Measurements from ENCODE around the gene CHAC2.
A peak's percentile ranks its signal among the peaks of the same experiment; 100 is the strongest.
"Not testable (repeated sequence)": the region's sequence is repeated elsewhere in the genome, so short reads cannot be mapped to it uniquely, and the experiment has no call there.

Gene CHAC2

GRCh38 chr2:53756644-53757043, 11.0 kb upstream of the CHAC2 start:
- no peak overlapping the region for H3K27ac Mint-ChIP-seq
- peaks cover 17% of the 10 kb centered on the region for H3K4me1 Mint-ChIP-seq (ENCODE audit: low read depth)
- H3K9me3 Mint-ChIP-seq: no peaks in the 10 kb centered on the region
- H3K36me3 Mint-ChIP-seq (ENCODE audit: low read depth): peaks cover 47% of the 10 kb centered on the region
- H3K4me3 Mint-ChIP-seq: no peak overlapping the region
- H3K27me3 Mint-ChIP-seq: no peaks in the 10 kb centered on the region

- Mint-ChIP-seq H3K36me3 (ENCODE audit: low read depth) (peaks cover 47% of the 10 kb centered on the region), H3K4me1 (ENCODE audit: low read depth) (peaks cover 11% of the 10 kb centered on the region)
- H3K27ac Mint-ChIP-seq, H3K27me3 Mint-ChIP-seq, H3K4me3 Mint-ChIP-seq, H3K9me3 Mint-ChIP-seq: not testable (repeated sequence)
Observed at GRCh38 chr2:53757206-53757605, 10.4 kb upstream of the CHAC2 start.

GRCh38 chr2:53765767-53766166, 1.8 kb upstream of the CHAC2 start:
- no peaks in the 10 kb centered on the region for H3K9me3 Mint-ChIP-seq
- H3K36me3 Mint-ChIP-seq (ENCODE audit: low read depth): peaks cover 40% of the 10 kb centered on the region
- peak overlapping the region; percentile 42 for H3K27ac Mint-ChIP-seq
- H3K4me1 Mint-ChIP-seq (ENCODE audit: low read depth): peaks cover 37% of the 10 kb centered on the region
- no peak overlapping the region for H3K4me3 Mint-ChIP-seq
- no peaks in the 10 kb centered on the region for H3K27me3 Mint-ChIP-seq

GRCh38 chr2:53768242-53768542, 588 bp downstream of the CHAC2 start:
- no peaks in the 10 kb centered on the region for H3K27me3 Mint-ChIP-seq
- no peaks in the 10 kb centered on the region for H3K9me3 Mint-ChIP-seq
- peaks cover 44% of the 10 kb centered on the region for H3K4me1 Mint-ChIP-seq (ENCODE audit: low read depth)
- peak overlapping the region; percentile 92 for H3K27ac Mint-ChIP-seq
- H3K36me3 Mint-ChIP-seq (ENCODE audit: low read depth): peaks cover 53% of the 10 kb centered on the region
- peak overlapping the region; percentile 94 for H3K4me3 Mint-ChIP-seq

GRCh38 chr2:53769318-53769945, 1.8 kb downstream of the CHAC2 start:
- peak overlapping the region; percentile 94 for H3K4me3 Mint-ChIP-seq
- H3K9me3 Mint-ChIP-seq: no peaks in the 10 kb centered on the region
- no peak overlapping the region for H3K27ac Mint-ChIP-seq
- H3K4me1 Mint-ChIP-seq (ENCODE audit: low read depth): peaks cover 48% of the 10 kb centered on the region
- H3K27me3 Mint-ChIP-seq: no peaks in the 10 kb centered on the region
- peaks cover 50% of the 10 kb centered on the region for H3K36me3 Mint-ChIP-seq (ENCODE audit: low read depth)

GRCh38 chr2:53770264-53770663, 2.7 kb downstream of the CHAC2 start:
- peaks cover 48% of the 10 kb centered on the region for H3K4me1 Mint-ChIP-seq (ENCODE audit: low read depth)
- no peaks in the 10 kb centered on the region for H3K9me3 Mint-ChIP-seq
- H3K36me3 Mint-ChIP-seq (ENCODE audit: low read depth): peaks cover 44% of the 10 kb centered on the region
- H3K4me3 Mint-ChIP-seq: peak overlapping the region; percentile 44
- H3K27me3 Mint-ChIP-seq: no peaks in the 10 kb centered on the region
- H3K27ac Mint-ChIP-seq: peak overlapping the region; percentile 69

- no peaks in the 10 kb centered on the region for H3K27me3 Mint-ChIP-seq
- peak overlapping the region; percentile 8 for H3K27ac Mint-ChIP-seq
- peaks cover 60% of the 10 kb centered on the region for H3K36me3 Mint-ChIP-seq (ENCODE audit: low read depth)
- H3K4me3 Mint-ChIP-seq: no peak overlapping the region
- no peaks in the 10 kb centered on the region for H3K9me3 Mint-ChIP-seq
- H3K4me1 Mint-ChIP-seq (ENCODE audit: low read depth): peaks cover 25% of the 10 kb centered on the region
Observed at GRCh38 chr2:53777134-53777533, 9.5 kb downstream of the CHAC2 start.

- peaks cover 30% of the 10 kb centered on the region for H3K4me1 Mint-ChIP-seq (ENCODE audit: low read depth)
- H3K36me3 Mint-ChIP-seq (ENCODE audit: low read depth): peaks cover 63% of the 10 kb centered on the region
- H3K27ac Mint-ChIP-seq: no peak overlapping the region
- no peaks in the 10 kb centered on the region for H3K9me3 Mint-ChIP-seq
- H3K27me3 Mint-ChIP-seq: no peaks in the 10 kb centered on the region
- no peak overlapping the region for H3K4me3 Mint-ChIP-seq
Observed at GRCh38 chr2:53778536-53779162, 11.0 kb downstream of the CHAC2 start.

- no peak overlapping the region for H3K4me3 Mint-ChIP-seq
- peaks cover 57% of the 10 kb centered on the region for H3K36me3 Mint-ChIP-seq (ENCODE audit: low read depth)
- H3K4me1 Mint-ChIP-seq (ENCODE audit: low read depth): peaks cover 40% of the 10 kb centered on the region
- H3K9me3 Mint-ChIP-seq: no peaks in the 10 kb centered on the region
- H3K27me3 Mint-ChIP-seq: no peaks in the 10 kb centered on the region
- H3K27ac Mint-ChIP-seq: peak overlapping the region; percentile 23
Observed at GRCh38 chr2:53780056-53780455, 12.5 kb downstream of the CHAC2 start.

GRCh38 chr2:53782676-53783075, 15.1 kb downstream of the CHAC2 start:
- H3K4me3 Mint-ChIP-seq: no peak overlapping the region
- peaks cover 46% of the 10 kb centered on the region for H3K36me3 Mint-ChIP-seq (ENCODE audit: low read depth)
- no peaks in the 10 kb centered on the region for H3K9me3 Mint-ChIP-seq
- no peaks in the 10 kb centered on the region for H3K27me3 Mint-ChIP-seq
- no peak overlapping the region for H3K27ac Mint-ChIP-seq
- H3K4me1 Mint-ChIP-seq (ENCODE audit: low read depth): peaks cover 42% of the 10 kb centered on the region

- Mint-ChIP-seq H3K9me3 (no peaks in the 10 kb centered on the region), H3K36me3 (ENCODE audit: low read depth) (peaks cover 34% of the 10 kb centered on the region), H3K4me1 (ENCODE audit: low read depth) (peaks cover 44% of the 10 kb centered on the region), H3K27me3 (no peaks in the 10 kb centered on the region), H3K4me3 (peak overlapping the region; percentile 97), H3K27ac (peak overlapping the region; percentile 73)
Observed at GRCh38 chr2:53784436-53784835, 16.8 kb downstream of the CHAC2 start.

GRCh38 chr2:53785366-53785765, 17.8 kb downstream of the CHAC2 start:
- no peaks in the 10 kb centered on the region for H3K27me3 Mint-ChIP-seq
- H3K36me3 Mint-ChIP-seq (ENCODE audit: low read depth): peaks cover 26% of the 10 kb centered on the region
- peak overlapping the region; percentile 97 for H3K4me3 Mint-ChIP-seq
- H3K4me1 Mint-ChIP-seq (ENCODE audit: low read depth): peaks cover 48% of the 10 kb centered on the region
- peak overlapping the region; percentile 29 for H3K27ac Mint-ChIP-seq
- H3K9me3 Mint-ChIP-seq: no peaks in the 10 kb centered on the region

- H3K36me3 Mint-ChIP-seq (ENCODE audit: low read depth): peaks cover 26% of the 10 kb centered on the region
- H3K27me3 Mint-ChIP-seq: no peaks in the 10 kb centered on the region
- H3K4me3 Mint-ChIP-seq: peak overlapping the region; percentile 97
- H3K27ac Mint-ChIP-seq: peak overlapping the region; percentile 94
- no peaks in the 10 kb centered on the region for H3K9me3 Mint-ChIP-seq
- H3K4me1 Mint-ChIP-seq (ENCODE audit: low read depth): peaks cover 56% of the 10 kb centered on the region
Observed at GRCh38 chr2:53786352-53786704, 18.7 kb downstream of the CHAC2 start.

- Mint-ChIP-seq H3K27me3 (no peaks in the 10 kb centered on the region), H3K9me3 (no peaks in the 10 kb centered on the region), H3K27ac (peak within 1 kb of the TSS; percentile 97), H3K4me3 (peak within 1 kb of the TSS; percentile 97), H3K36me3 (ENCODE audit: low read depth) (peaks cover 20% of the 10 kb centered on the region), H3K4me1 (ENCODE audit: low read depth) (peaks cover 58% of the 10 kb centered on the region)
Observed at GRCh38 chr2:53786705-53787613, 19.4 kb downstream of the CHAC2 start, which contains the start of the genes ASB3 and ERLEC1. Gene ASB3 (minus strand): TSS chr2:53786953. CDS start chr2:53765572, 21,381 bp downstream. Gene ERLEC1 (plus strand): TSS chr2:53787044. CDS start chr2:53787211, 167 bp downstream.
